IMR-90 (cell line): Measurements from ENCODE around the gene CDKL5. TPM values are rescaled to one million over a fixed set of nuclear protein-coding genes. Genes with fewer than 3 reads are reported as not detected.

ENCODE experiments used
- ATAC-seq: fragments of 200-7000 bp; cut with Tn5 transposase; 2 replicates; pipeline ENCODE4 v1.9.1; 2020; ENCODE audit warnings: low read depth, mild to moderate bottlenecking, moderate library complexity
- BruUV-seq: library from RNA; stranded (reverse); fragments of 400-500 nt; replicated peaks from 2 replicates; lab custom pipeline; 2021; lab: Mats Ljungman, UMichigan
- CTCF ChIA-PET: fragments of 300-600 bp; formaldehyde crosslinking; extraction: SDS; loops from one replicate; lab custom pipeline; 2021; ENCODE audit warnings: antibody characterized with exemption; lab: Yijun Ruan, JAX
- POLR2A ChIA-PET: fragments of 300-600 bp; sonication (Branson Sonifier 250); formaldehyde crosslinking; loops from one replicate; lab custom pipeline; 2022; ENCODE audit warnings: antibody characterized with exemption; ENCODE audit not compliant: unreplicated experiment; lab: Charles Lee
- DNase-seq: peaks from one replicate; pipeline ENCODE4 v3.0.0; 2013
- H2AFZ ChIP-seq: replicated peaks from 2 replicates; pipeline ENCODE3; 2013; ENCODE audit warnings: low read length, mild to moderate bottlenecking; ENCODE audit not compliant: poor library complexity
- H2AK5ac ChIP-seq: 2 replicates; pipeline ENCODE4 v1.6.1; 2013; ENCODE audit warnings: low read depth, low read length, inconsistent platforms
- H2AK9ac ChIP-seq: replicated peaks from 2 replicates; pipeline ENCODE3; 2013; ENCODE audit warnings: mild to moderate bottlenecking, low read depth, low read length, moderate library complexity; ENCODE audit not compliant: poor library complexity
- H2BK120ac ChIP-seq: 2 replicates; pipeline ENCODE4 v1.6.1; 2013; ENCODE audit warnings: low read depth, low read length, inconsistent platforms
- H2BK15ac ChIP-seq: 3 replicates; pipeline ENCODE4 v1.6.1; 2013; ENCODE audit warnings: low read depth, low read length, inconsistent platforms
- H2BK20ac ChIP-seq: 2 replicates; pipeline ENCODE4 v1.6.1; 2013; ENCODE audit warnings: low read depth, mild to moderate bottlenecking, inconsistent platforms, low read length, moderate library complexity
- H2BK5ac ChIP-seq: 2 replicates; pipeline ENCODE4 v1.6.1; 2013; ENCODE audit warnings: mild to moderate bottlenecking, low read depth, low read length, inconsistent platforms; ENCODE audit not compliant: poor library complexity, severe bottlenecking
- H3K14ac ChIP-seq: replicated peaks from 2 replicates; pipeline ENCODE4 v1.6.1; 2013; ENCODE audit warnings: low read depth, low read length, inconsistent platforms
- H3K18ac ChIP-seq: 2 replicates; pipeline ENCODE4 v1.6.1; 2013; ENCODE audit warnings: low read depth, low read length, control low read depth
- H3K23ac ChIP-seq: 2 replicates; pipeline ENCODE4 v1.6.1; 2013; ENCODE audit warnings: low read depth, low read length, inconsistent platforms
- H3K27ac ChIP-seq: 2 replicates; pipeline ENCODE4 v1.5.1; 2013; ENCODE audit warnings: mild to moderate bottlenecking, control low read depth, low read length; ENCODE audit not compliant: insufficient read depth
- H3K27me3 ChIP-seq: 2 replicates; pipeline ENCODE4 v1.6.1; 2013; ENCODE audit warnings: low read length; ENCODE audit not compliant: control insufficient read depth, insufficient read depth
- H3K36me3 ChIP-seq: 2 replicates; pipeline ENCODE4 v1.6.1; 2013; ENCODE audit warnings: low read length, mixed read lengths; ENCODE audit not compliant: control insufficient read depth, insufficient read depth
- H3K4ac ChIP-seq: 2 replicates; pipeline ENCODE4 v1.6.1; 2013; ENCODE audit warnings: low read depth, low read length, inconsistent platforms
- H3K4me1 ChIP-seq: 2 replicates; pipeline ENCODE4 v1.6.1; 2013; ENCODE audit warnings: low read length, mixed read lengths; ENCODE audit not compliant: control insufficient read depth, insufficient read depth
- H3K4me2 ChIP-seq: 2 replicates; pipeline ENCODE4 v1.6.1; 2013; ENCODE audit warnings: low read depth, mild to moderate bottlenecking, control low read depth, low read length, moderate library complexity
- H3K4me3 ChIP-seq: 2 replicates; pipeline ENCODE4 v1.5.1; 2013; ENCODE audit warnings: low read depth, mild to moderate bottlenecking, control low read depth, low read length, moderate library complexity; ENCODE audit not compliant: insufficient read depth
- H3K56ac ChIP-seq: 2 replicates; pipeline ENCODE4 v1.6.1; 2013; ENCODE audit warnings: low read length, inconsistent platforms; ENCODE audit not compliant: insufficient read depth; ENCODE audit errors: extremely low read depth
- H3K79me1 ChIP-seq, 2 experiments: 2 replicates each; pipeline ENCODE4 v1.6.1; 2013; ENCODE audit warnings: low read length in 2 of 2, inconsistent platforms in 1 of 2, low read depth in 1 of 2
- H3K9ac ChIP-seq: 2 replicates; pipeline ENCODE4 v1.6.1; 2013; ENCODE audit warnings: low read depth, low read length, control low read depth
- H3K9me1 ChIP-seq: 2 replicates; pipeline ENCODE4 v1.6.1; 2013; ENCODE audit warnings: low read length, inconsistent platforms; ENCODE audit not compliant: insufficient read depth
- H3K9me3 ChIP-seq: 2 replicates; pipeline ENCODE4 v1.6.1; 2013; ENCODE audit warnings: low read length; ENCODE audit not compliant: control insufficient read depth, insufficient read depth
- H4K20me1 ChIP-seq: 2 replicates; pipeline ENCODE4 v1.6.1; 2013; ENCODE audit warnings: low read length, inconsistent platforms; ENCODE audit not compliant: insufficient read depth
- H4K5ac ChIP-seq: 2 replicates; pipeline ENCODE4 v1.6.1; 2013; ENCODE audit warnings: mild to moderate bottlenecking, low read depth, low read length, control low read depth
- H4K8ac ChIP-seq, 2 experiments: 2 replicates each; pipeline ENCODE4 v1.6.1; 2013; ENCODE audit warnings: low read depth in 2 of 2, low read length in 2 of 2, control low read depth in 1 of 2, inconsistent platforms in 1 of 2
- H4K91ac ChIP-seq: 2 replicates; pipeline ENCODE4 v1.6.1; 2013; ENCODE audit warnings: low read depth, low read length, inconsistent platforms; ENCODE audit not compliant: insufficient read depth
- BHLHE40 ChIP-seq: fragments of 150-350 bp; IDR thresholded peaks from 2 replicates; pipeline ENCODE4 v1.6.1; 2016; ENCODE audit warnings: mild to moderate bottlenecking, low read depth, low read length
- CEBPB ChIP-seq: IDR thresholded peaks from 2 replicates; pipeline ENCODE4 v1.6.1; 2012; ENCODE audit warnings: low read depth, low read length, improper control_type of control experiment
- CHD1 ChIP-seq: IDR thresholded peaks from 2 replicates; pipeline ENCODE4 v1.6.1; 2012; ENCODE audit warnings: low read depth, low read length, improper control_type of control experiment
- CTCF ChIP-seq: conservative IDR thresholded peaks from 2 replicates; pipeline ENCODE4 v1.5.1; 2012; ENCODE audit warnings: mild to moderate bottlenecking, low read depth, low read length, improper control_type of control experiment
- FOS ChIP-seq: fragments of 150-350 bp; IDR thresholded peaks from 2 replicates; pipeline ENCODE4 v1.6.1; 2016; ENCODE audit warnings: low read depth, low read length
- MAFK ChIP-seq: IDR thresholded peaks from 2 replicates; pipeline ENCODE4 v1.6.1; 2012; ENCODE audit warnings: low read depth, low read length, improper control_type of control experiment
- MAZ ChIP-seq: IDR thresholded peaks from 2 replicates; pipeline ENCODE4 v1.6.1; 2012; ENCODE audit warnings: low read depth, mild to moderate bottlenecking, low read length, improper control_type of control experiment, moderate library complexity, borderline replicate concordance
- MXI1 ChIP-seq: IDR thresholded peaks from 2 replicates; pipeline ENCODE4 v1.6.1; 2012; ENCODE audit warnings: low read depth, mild to moderate bottlenecking, low read length, moderate library complexity, borderline replicate concordance
- POLR2A ChIP-seq: IDR thresholded peaks from 2 replicates; pipeline ENCODE4 v1.6.1; 2012; ENCODE audit warnings: mild to moderate bottlenecking, low read depth, low read length
- RAD21 ChIP-seq: IDR thresholded peaks from 2 replicates; pipeline ENCODE4 v1.6.1; 2012; ENCODE audit warnings: low read length, improper control_type of control experiment
- RFX5 ChIP-seq: IDR thresholded peaks from 2 replicates; pipeline ENCODE4 v1.8.0; 2012; ENCODE audit warnings: low read depth, mild to moderate bottlenecking, low read length, moderate library complexity
- SMC3 ChIP-seq: fragments of 150-350 bp; IDR thresholded peaks from 2 replicates; pipeline ENCODE4 v1.6.1; 2016; ENCODE audit warnings: low read depth, mild to moderate bottlenecking, antibody characterized with exemption, low read length, moderate library complexity
- USF2 ChIP-seq: fragments of 150-350 bp; IDR thresholded peaks from 2 replicates; pipeline ENCODE4 v1.6.1; 2017; ENCODE audit warnings: mild to moderate bottlenecking, antibody characterized with exemption, low read length, low read depth
- WGBS, 2 experiments: methylation state at CpG; one replicate each; pipeline versions ENCODE4 v1.1.5 to v1.1.7; 2013; ENCODE audit warnings: missing lambda C conversion rate in 2 of 2; ENCODE audit not compliant: insufficient read length in 1 of 2; ENCODE audit errors: extremely low coverage in 2 of 2; 5-methylcytosine and 5-hydroxymethylcytosine counted together
- dilution Hi-C: fragments of 300-500 bp; cut with HindIII; formaldehyde crosslinking; loops from one replicate; pipeline ENCODE4 v1.14.3; 2018; ENCODE audit warnings: low sequenced_read_pairs; ENCODE audit not compliant: unreplicated experiment
- in situ Hi-C: fragments of 300-500 bp; cut with MboI; formaldehyde crosslinking; loops from 3 replicates; pipeline ENCODE4 v1.14.3; 2019; ENCODE audit warnings: low sequenced_read_pairs, inconsistent platforms, mixed read lengths
- intact Hi-C: fragments of 100-400 bp; cut with micrococcal nuclease; formaldehyde crosslinking; loops from 2 replicates; pipeline ENCODE4 v1.10.0; 2022
- polyA plus RNA-seq, 3 experiments: library from polyadenylated mRNA; depleted of rRNA; stranded (reverse); fragments of >200 nt; gene quantifications; 2 replicates each; pipeline ENCODE4 v1.2.3, GENCODE V29; 2012; ENCODE audit warnings: low replicate concordance in 1 of 3
- total RNA-seq: library from RNA; depleted of rRNA; stranded (reverse); fragments of >200 nt; gene quantifications from 2 replicates; pipeline ENCODE4 v1.2.3, GENCODE V29; 2012
- TF ChIP-seq, protein P1 (sequence below): fragments of 150-350 bp; IDR thresholded peaks from 2 replicates; pipeline ENCODE4 v1.6.1; 2016; ENCODE audit warnings: low read depth, mild to moderate bottlenecking, low read length, moderate library complexity, borderline replicate concordance

Gene CDKL5
- total and polyA plus RNA-seq, 2 of the 4 experiments (the other 2 are of a cell fraction), result 3.5 to 9.7 TPM

DNA sequence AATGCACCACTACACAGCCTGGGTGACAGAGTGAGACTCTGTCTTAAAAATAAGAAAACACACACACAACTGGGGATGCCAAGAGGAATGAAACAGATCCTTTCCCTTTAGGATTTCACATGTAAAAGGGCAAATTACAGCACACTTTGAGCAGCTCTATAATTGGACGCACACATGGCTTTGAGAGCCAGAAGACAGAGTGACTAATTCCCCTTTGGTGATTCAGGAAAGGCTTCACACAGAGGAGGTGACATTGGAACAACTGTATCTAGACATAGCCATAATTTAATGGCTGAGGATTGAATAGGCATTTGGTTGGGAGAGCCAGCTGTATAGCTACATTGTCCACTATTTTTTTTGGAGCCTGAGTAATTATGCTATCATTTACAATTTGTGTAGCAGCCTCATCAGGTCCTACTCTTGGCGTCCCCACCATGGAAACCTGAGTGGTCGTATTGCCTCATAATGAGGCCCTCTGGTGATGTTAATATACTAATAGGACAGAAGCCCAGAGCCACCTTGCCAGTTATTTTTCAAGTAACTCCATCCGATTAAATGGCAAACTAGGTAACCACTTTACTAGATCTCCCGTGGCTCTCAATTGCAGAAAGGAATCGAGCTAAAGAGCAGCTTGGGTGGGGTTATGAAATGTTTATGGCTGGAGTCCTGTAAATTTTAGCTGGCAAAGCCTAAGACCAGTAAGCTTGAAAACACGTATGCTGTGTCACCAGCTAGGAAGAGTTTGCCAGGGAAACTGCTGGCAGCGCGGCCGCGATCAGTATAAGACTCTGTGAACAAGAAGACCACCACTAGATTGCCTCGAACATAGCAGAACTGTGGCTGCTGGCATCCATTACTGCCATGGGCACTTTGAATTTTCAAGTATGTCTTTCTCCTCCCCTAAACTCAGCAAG is 273.6 kb downstream of the CDKL5 start:
- Histone ChIP-seq H3K9me3 (peaks cover 3% of the 10 kb centered on the region; the same call in 1 of the 2 replicates), H3K27me3 (no peaks in the 10 kb centered on the region; the same call in 1 of the 2 replicates), H3K27ac (no peak overlapping the region), H2AK5ac (no peak overlapping the region), H2BK120ac (no peak overlapping the region), H2BK15ac (no peak overlapping the region), H4K5ac (no peak overlapping the region), H2BK5ac (no peak overlapping the region), H3K4me2 (no peak overlapping the region), H3K56ac (no peak overlapping the region), H3K9ac (no peak overlapping the region), H3K4me1 (peaks cover 4% of the 10 kb centered on the region; the same call in 1 of the 2 replicates), H3K36me3 (no peaks in the 10 kb centered on the region), H2AK9ac (no peak overlapping the region), H3K4ac (no peak overlapping the region), H3K4me3 (no peak overlapping the region), H2AFZ (no peak overlapping the region), H4K20me1 (no peaks in the 10 kb centered on the region), H3K18ac (no peak overlapping the region), H3K9me1 (no peaks in the 10 kb centered on the region), H3K79me1 (no peaks in the 10 kb centered on the region), H2BK20ac (no peak overlapping the region), H3K14ac (no peak overlapping the region), H3K23ac (no peak overlapping the region), H4K8ac (no peak overlapping the region), H4K91ac (no peak overlapping the region)
- BruUV-seq, result no TSS peak
- dilution Hi-C loops, result no loop called here
- ATAC-seq (no peak), DNase-seq (no peak)
- ChIA-PET POLR2A (no interaction called here), CTCF (interaction anchor here (0.6 kb wide), 1 partner anchor 479 kb away, joined by 3 read pairs; no protein-coding TSS in a partner anchor)
- intact Hi-C loops, result no loop called here
- in situ Hi-C loops, result no loop called here
- WGBS, 2 experiments, result 65% methylated on average over 6 of the region's 12 CpGs; no CpG with 5 or more reads in 1 of the 2 experiments
- TF ChIP-seq USF2, result no peak
- TF ChIP-seq, protein P1, sequence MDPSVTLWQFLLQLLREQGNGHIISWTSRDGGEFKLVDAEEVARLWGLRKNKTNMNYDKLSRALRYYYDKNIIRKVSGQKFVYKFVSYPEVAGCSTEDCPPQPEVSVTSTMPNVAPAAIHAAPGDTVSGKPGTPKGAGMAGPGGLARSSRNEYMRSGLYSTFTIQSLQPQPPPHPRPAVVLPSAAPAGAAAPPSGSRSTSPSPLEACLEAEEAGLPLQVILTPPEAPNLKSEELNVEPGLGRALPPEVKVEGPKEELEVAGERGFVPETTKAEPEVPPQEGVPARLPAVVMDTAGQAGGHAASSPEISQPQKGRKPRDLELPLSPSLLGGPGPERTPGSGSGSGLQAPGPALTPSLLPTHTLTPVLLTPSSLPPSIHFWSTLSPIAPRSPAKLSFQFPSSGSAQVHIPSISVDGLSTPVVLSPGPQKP, result no peak
- TF ChIP-seq BHLHE40, result no peak
- no peak for TF ChIP-seq RFX5
- no peak for TF ChIP-seq CTCF
- TF ChIP-seq SMC3, result no peak
- TF ChIP-seq MAFK, result no peak
- TF ChIP-seq MXI1, result no peak
- TF ChIP-seq MAZ, result no peak
- TF ChIP-seq CEBPB, result no peak
- TF ChIP-seq RAD21, result no peak
- no peak for TF ChIP-seq CHD1
- no peak for TF ChIP-seq POLR2A
- TF ChIP-seq FOS, result no peak
